Right lobe of liver (tissue), 4 donors: ENCODE data around the gene TNKS1BP1.

Source experiments
- CTCF ChIP-seq, 4 donors: fragments of 200-600 bp in 3 of 4; fragments of 450-650 bp in 1 of 4; IDR thresholded peaks; one replicate each; pipeline versions ENCODE4 v1.5.1 to v1.8.0; 2016 to 2022; ENCODE audit warnings: antibody characterized with exemption in 4 of 4, mild to moderate bottlenecking in 2 of 4
- POLR2A ChIP-seq: fragments of 450-650 bp; IDR thresholded peaks from one replicate; pipeline ENCODE4 v1.6.1; 2017; ENCODE audit warnings: antibody characterized with exemption, mild to moderate bottlenecking
- donor health status: DM: no; HTN: no; CAD: no.
- donor health status: DM: no; HTN: no; CAD: no.
- donor health status: DM: no; HTN: yes; CAD: no.

- TF ChIP-seq CTCF (IDR thresholded peaks at IDR 0.05) (no peak), POLR2A (no peak)
These were observed 22.6 kb upstream of the TNKS1BP1 start for GRCh38 chr11:57347336-57347735.
